SHP77 treated with DMSO at 0.1 percent for 48 hours (cell line): Measurements from ENCODE around the gene ARAP1.

Experiments
- DNase-seq: peaks from one replicate; lab custom pipeline; 2025; lab: John Stamatoyannopoulos, UW

ARAP1 gene

DNA sequence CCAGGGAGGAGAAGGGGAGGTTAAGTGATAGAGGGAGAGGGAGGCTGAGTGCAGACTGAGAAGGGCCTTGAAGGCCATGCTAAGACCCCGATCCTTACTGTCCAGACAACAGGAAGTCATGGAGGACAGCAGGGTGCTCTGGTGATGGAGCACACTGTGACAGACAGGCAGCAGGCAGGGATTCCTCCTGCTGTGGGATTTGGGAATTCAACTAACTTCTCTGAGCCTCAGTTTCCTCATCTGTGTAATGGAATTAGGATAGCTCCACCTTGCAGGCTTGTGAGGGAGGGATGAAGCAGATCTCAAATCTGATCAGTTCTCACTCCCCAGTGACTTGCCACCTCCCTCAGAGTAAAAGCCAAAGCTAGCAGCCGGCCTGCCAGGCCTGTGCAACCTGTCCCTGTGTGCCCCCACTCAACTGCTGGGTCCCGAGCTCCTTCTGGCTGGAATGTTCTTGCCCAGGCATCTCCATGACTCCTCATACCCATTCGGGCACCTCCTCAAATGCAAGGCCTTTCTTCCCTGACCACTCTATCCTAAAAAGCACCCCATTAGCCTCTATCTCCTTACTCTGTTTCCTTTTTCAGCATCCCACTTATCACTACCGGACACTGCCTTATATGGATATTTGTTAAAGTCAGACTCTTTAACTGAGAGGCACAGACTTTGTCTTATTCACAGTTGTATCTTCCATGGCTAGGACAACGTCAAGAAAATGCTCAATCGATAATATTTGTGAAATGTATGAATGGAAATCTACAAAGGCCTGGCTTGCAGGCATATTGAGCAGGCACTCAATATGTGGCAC is 9.5 kb downstream of the ARAP1 start:
- no peak for DNase-seq

DNA sequence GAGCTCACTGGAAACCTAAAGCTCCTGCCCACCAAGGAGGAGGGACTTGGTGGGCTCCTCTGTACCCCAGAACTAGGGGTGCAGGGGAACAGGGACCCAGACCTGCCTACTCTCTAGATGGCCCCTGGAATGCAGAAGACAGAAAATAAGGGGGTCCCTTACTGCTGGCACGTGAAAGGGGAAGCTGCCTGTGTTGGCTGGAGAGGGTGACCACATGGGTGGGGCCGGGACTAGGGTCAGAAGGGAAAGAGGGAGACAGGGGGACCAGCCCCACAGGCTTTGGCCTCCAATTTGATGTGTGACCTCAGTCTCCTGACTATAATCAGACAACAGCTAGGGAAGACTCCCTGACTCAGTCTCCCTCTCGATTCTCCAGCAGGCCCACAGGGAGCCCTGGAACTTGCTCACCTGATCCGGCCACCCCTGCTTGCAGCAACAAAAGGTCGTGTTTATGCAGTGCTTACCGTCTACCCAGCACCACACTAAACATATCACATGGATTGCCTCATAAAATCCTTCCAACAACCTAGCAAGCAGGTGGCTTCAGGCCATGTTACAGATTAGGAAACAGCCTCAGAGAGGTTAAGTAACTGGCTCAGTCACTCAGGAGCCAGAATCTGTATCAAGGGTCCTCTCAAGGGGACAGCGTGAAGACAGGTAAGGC is 10.2 kb downstream of the ARAP1 start:
- DNase-seq, result no peak

DNA sequence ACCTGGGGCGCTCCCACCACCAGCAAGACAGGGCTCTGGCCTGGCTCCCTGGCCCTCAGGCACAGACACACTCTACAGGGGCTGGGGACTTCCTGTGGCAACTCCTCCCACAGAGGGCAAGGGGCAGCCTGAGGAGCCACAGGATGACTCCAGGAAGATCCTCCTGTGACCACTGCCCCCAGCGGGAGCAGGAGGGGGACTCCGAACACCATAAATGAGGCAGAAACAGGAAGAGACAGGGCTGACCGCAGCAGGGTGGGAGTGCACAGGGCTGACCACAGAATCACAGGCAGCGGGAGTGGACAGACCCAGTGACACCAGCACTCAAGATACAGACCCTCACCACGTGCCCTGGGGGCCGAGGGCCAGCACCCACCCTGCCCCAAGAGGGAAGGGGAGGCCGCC is 10.8 kb downstream of the ARAP1 start:
- no peak for DNase-seq

- no peak for DNase-seq
Observed at GRCh38 chr11:72740562-72741428, 11.4 kb downstream of the ARAP1 start.

GRCh38 chr11:72740060-72740424 is 12.2 kb downstream of the ARAP1 start:
- DNase-seq, result no peak

DNA sequence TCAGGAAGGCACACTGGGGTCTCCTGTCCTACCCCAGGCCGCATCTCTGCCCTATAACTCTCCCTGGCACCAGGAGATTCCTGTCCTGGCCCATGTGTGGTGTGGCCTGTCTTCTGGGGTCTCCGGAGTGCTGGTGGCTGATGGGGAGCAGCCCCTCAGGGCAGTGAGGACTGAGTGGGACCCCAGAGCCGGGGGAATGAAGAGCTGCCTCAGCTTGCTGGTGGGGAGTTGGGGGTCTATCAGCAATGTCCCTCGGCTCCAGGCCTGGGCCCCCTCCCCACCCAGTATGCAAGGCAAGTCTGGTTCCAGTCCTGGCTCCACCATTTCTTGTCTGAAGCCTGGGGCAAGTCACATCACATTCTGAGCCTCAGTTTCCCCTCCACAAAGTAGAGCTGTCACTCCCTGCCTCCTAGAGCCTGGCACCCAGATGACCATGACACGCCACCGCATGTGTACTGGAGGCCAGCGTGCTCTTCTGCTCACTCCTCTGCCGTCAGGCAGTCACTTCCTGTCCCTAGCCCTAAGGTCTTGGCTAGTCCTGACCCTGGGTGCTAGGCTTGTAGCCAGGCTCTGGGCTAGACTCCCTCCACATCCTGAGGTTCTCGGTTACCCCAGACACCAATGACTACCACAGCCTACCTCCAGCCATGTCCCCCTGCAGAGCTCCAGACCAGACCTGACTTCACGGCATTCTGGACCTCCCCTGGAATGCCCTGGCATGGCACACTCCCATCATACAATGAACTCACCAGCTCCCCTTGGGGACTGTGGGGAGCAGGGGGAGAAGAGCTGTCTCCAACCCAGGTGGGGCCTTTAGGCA is 12.8 kb downstream of the ARAP1 start:
- no peak for DNase-seq

- DNase-seq, result no peak
Observed at GRCh38 chr11:72738199-72739141, 13.7 kb downstream of the ARAP1 start.

- DNase-seq, result no peak
Observed at GRCh38 chr11:72737336-72737735, 14.9 kb downstream of the ARAP1 start.

DNA sequence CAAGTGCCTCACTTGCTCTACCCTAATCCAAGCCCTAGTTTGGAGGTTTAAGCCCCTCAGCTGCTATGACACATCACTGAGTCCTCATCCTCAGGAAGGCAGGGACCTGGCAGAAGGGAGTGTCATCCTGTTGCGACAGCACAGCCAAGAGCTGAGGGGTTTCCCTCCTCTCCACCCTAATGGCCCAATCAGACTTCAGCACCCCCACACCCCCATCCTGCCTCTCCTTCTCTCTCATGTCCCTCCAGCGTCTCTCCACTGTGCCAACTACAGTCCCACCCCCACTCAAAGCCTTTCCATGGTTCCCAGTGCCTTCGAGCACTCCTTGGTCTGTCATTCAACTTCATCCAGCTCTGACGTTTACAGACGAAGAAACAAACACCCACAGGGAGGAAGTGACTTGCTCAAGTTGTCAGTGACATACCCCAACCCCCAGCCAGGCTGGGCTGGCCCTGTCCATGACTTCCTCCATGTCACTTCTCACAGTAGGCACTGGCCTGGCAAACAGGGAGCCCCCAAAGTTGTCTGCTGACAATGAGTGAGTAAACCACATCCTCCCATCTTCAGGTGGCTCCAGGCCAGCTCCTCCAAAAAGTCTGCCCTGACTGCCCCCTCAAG is 15.6 kb downstream of the ARAP1 start:
- no peak for DNase-seq

- DNase-seq, result no peak
Observed at GRCh38 chr11:72735495-72736027, 16.6 kb downstream of the ARAP1 start.

DNA sequence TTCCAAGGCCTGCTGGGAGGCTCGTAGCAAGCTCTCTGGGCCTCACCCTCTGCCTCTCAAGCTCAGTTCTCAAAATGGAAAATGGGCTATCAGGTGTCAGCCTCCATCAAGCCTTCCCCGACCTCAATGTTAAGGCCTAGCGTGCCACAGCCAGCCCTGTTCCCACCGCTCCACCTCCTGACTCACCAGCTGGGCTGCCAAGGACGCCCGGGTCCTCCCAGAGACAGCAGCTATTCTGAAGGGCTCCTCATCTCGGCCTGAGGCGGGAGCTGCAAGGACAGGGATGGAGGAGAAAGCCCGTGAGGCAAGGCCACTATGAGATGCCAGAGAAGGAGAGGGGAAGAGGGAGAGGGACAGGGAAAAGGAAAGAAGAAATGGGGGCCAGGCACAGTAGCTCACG is 19.9 kb downstream of the ARAP1 start:
- DNase-seq, result no peak

DNA sequence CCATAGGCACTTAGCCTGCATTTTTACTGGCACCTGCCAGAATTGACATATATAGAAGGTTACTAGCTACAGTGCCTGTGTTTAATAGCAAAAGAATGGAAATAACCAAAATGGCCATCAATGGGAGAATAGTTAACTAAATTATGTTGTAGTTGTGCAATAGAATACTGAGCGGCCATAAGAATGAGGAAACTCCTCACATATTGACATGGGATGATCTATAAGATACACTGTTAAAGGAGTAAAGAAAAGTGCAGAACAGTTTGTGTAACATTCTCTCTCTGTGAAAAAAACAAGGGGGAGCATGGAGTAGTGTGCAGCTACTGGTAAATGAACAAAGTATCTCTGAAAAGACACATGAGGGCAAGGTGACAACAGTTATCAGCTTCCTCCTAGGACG is 21.5 kb downstream of the ARAP1 start:
- DNase-seq, result no peak

GRCh38 chr11:72730243-72730642 is 22.0 kb downstream of the ARAP1 start:
- no peak for DNase-seq

GRCh38 chr11:72727521-72727920 is 24.7 kb downstream of the ARAP1 start:
- no peak for DNase-seq

DNA sequence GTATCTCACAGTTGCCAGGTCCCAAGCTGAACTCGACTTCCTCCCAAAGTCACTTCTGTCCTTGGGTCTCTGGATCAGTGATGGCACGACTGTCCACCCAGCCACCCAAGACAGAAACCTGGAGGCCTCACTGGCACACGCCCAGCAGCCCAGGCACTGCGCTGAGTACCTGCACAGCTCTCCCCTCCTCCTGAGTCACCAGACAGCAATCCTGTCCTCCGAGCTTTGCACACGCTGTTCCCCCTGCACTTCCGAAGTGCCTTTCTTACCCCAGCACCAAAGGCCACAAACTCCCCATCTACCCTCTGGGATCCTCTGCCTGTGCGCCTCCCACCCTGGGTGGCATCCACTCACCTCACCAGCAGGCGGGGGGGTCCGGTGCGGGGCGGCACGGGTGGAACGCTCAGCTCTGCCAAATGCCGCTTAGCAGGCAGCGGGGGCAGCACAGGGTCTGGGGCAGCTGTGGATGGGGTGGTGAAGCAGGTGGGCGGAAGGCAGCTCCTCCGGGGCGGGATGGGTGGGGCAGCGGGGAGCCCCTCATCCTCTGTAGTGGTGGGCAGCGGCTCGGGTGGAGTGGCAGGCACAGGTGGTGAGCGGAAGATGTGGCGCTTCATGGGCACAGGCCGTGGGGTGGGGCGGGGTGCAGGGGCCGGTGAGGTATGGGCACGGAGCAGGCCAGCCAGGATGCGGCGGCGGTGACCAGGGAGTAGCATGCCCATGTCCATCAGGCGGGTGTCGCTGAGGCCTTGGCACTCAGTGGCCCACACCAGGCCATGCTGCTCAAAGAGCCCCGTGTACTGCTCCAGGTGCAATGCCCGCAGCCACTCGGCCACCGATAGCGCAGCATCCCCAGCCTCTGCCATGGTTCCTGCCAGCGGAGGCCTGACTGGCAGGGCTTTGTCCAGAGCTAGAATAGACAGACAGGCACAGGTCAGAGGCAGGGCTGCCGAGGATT is 25.7 kb downstream of the ARAP1 start:
- no peak for DNase-seq

DNA sequence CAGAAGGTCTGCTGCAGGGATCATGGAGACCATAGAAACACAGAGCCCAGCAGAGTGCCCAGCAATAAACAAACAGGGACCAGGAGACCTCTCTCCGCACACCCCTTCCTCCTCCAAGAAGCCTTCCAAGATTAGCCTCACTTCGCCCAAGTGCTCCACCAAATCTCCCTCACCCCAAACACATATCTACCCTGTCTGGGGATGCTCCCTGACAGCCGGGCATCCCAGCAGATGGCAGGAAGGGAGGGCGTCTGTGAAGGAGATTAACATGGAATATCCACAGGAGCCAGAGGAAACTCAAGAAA is 26.5 kb downstream of the ARAP1 start:
- DNase-seq, result no peak

- DNase-seq, result peak; percentile 50
Observed at GRCh38 chr11:72724851-72725723, 27.1 kb downstream of the ARAP1 start.

GRCh38 chr11:72724021-72724551 is 28.1 kb downstream of the ARAP1 start:
- DNase-seq, result no peak
